Keratinocyte (primary cell): ENCODE results near the gene UGT1A10. TPM values are rescaled to one million over a fixed set of nuclear protein-coding genes. Genes with fewer than 3 reads are reported as not detected.
"Not testable (repeated sequence)": the region's sequence is repeated elsewhere in the genome, so short reads cannot be mapped to it uniquely, and the experiment has no call there.

ENCODE experiments used
- DNase-seq: peaks from one replicate; pipeline ENCODE4 v3.0.0-alpha.2; 2011; ENCODE audit warnings: low read depth, missing footprints, low spot score
- FAIRE-seq: peaks from 2 replicates; lab custom pipeline; 2011; peaks lifted over from hg19 to GRCh38; lab: Jason Lieb, UNC
- H2AFZ ChIP-seq: 2 replicates; pipeline ENCODE4 v1.6.0; 2012; ENCODE audit warnings: low read length, control low read depth, inconsistent platforms; ENCODE audit not compliant: control insufficient read depth
- H3K27ac ChIP-seq: 2 replicates; pipeline ENCODE4 v1.5.1; 2011; ENCODE audit warnings: low read length; ENCODE audit not compliant: control insufficient read depth, insufficient read depth
- H3K27me3 ChIP-seq: 3 replicates; pipeline ENCODE4 v1.6.0; 2011; ENCODE audit warnings: low read length; ENCODE audit not compliant: control insufficient read depth, insufficient read depth; ENCODE audit errors: extremely low read depth
- H3K36me3 ChIP-seq, 2 experiments: 2 replicates in 1 of 2; 3 replicates in 1 of 2; pipeline ENCODE4 v1.5.1; 2011; ENCODE audit warnings: low read length in 2 of 2, mild to moderate bottlenecking in 1 of 2; ENCODE audit not compliant: control insufficient read depth in 2 of 2, insufficient read depth in 2 of 2; ENCODE audit errors: extremely low read depth in 1 of 2
- H3K4me1 ChIP-seq: 3 replicates; pipeline ENCODE4 v1.5.1; 2011; ENCODE audit warnings: low read length; ENCODE audit not compliant: control insufficient read depth, insufficient read depth; ENCODE audit errors: extremely low read depth
- H3K4me2 ChIP-seq: 3 replicates; pipeline ENCODE4 v1.6.0; 2011; ENCODE audit warnings: low read depth, low read length; ENCODE audit not compliant: control insufficient read depth, insufficient read depth; ENCODE audit errors: extremely low read depth
- H3K4me3 ChIP-seq, 3 experiments: fragments of 200-600 bp in 1 of 3; sonication (generic) in 1 of 3; 2 replicates in 2 of 3; 3 replicates in 1 of 3; pipeline ENCODE4 v1.5.1; 2011 to 2016; ENCODE audit warnings: low read length in 3 of 3, mild to moderate bottlenecking in 3 of 3, control low read depth in 2 of 3, inconsistent platforms in 1 of 3, low read depth in 1 of 3, mixed read lengths in 1 of 3, mixed run types in 1 of 3, moderate library complexity in 1 of 3; ENCODE audit not compliant: control insufficient read depth in 2 of 3, insufficient read depth in 2 of 3; ENCODE audit errors: extremely low read depth in 1 of 3
- H3K79me2 ChIP-seq: 2 replicates; pipeline ENCODE4 v1.6.0; 2012; ENCODE audit warnings: low read length; ENCODE audit not compliant: control insufficient read depth, insufficient read depth
- H3K9ac ChIP-seq: 3 replicates; pipeline ENCODE4 v1.6.0; 2011; ENCODE audit warnings: low read length; ENCODE audit not compliant: control insufficient read depth, insufficient read depth; ENCODE audit errors: extremely low read depth
- H3K9me1 ChIP-seq: 3 replicates; pipeline ENCODE4 v1.6.0; 2011; ENCODE audit warnings: low read length; ENCODE audit not compliant: control insufficient read depth, insufficient read depth; ENCODE audit errors: extremely low read depth
- H3K9me3 ChIP-seq: 2 replicates; pipeline ENCODE4 v1.5.1; 2012; ENCODE audit warnings: low read depth, low read length; ENCODE audit not compliant: control insufficient read depth
- H4K20me1 ChIP-seq: 3 replicates; pipeline ENCODE4 v1.6.0; 2011; ENCODE audit warnings: low read length; ENCODE audit not compliant: control insufficient read depth, insufficient read depth; ENCODE audit errors: extremely low read depth
- CTCF ChIP-seq, 3 experiments: IDR thresholded peaks in 1 of 3; conservative IDR thresholded peaks in 1 of 3; optimal IDR thresholded peaks in 1 of 3; 2 replicates in 2 of 3; 3 replicates in 1 of 3; pipeline versions ENCODE3 to v1.5.1; 2011; ENCODE audit warnings: low read length in 3 of 3, mild to moderate bottlenecking in 3 of 3, moderate library complexity in 2 of 3, control low read depth in 1 of 3, inconsistent platforms in 1 of 3; ENCODE audit not compliant: insufficient read depth in 2 of 3; ENCODE audit errors: extremely low read depth in 1 of 3
- EZH2 ChIP-seq: IDR thresholded peaks from one replicate; pipeline ENCODE4 v1.6.1; 2012; ENCODE audit warnings: inconsistent platforms, mild to moderate bottlenecking, low read length, moderate library complexity
- dilution Hi-C: fragments of 300-500 bp; cut with MboI; formaldehyde crosslinking; loops from one replicate; pipeline ENCODE4 v1.7.0; 2020; ENCODE audit warnings: low sequenced_read_pairs; ENCODE audit not compliant: extremely low pct_ligation_motif_present
- polyA plus RNA-seq, 5 experiments: library from polyadenylated mRNA; depleted of rRNA in 3 of 5; stranded (reverse) in 3 of 5; stranded (forward) in 1 of 5; unstranded in 1 of 5; fragments of >200 nt; gene quantifications; 1 replicate in 1 of 5; 2 replicates in 3 of 5; 3 replicates in 1 of 5; pipeline versions ENCODE4 v1.2.1 to v1.2.3, GENCODE V29; 2011 to 2012; ENCODE audit warnings: missing spikeins in 2 of 5, low read depth in 1 of 5, low replicate concordance in 1 of 5

Gene UGT1A10
- polyA plus RNA-seq, 1 donor (not counting 4 experiments of a cell fraction or from before 2014, with no cell fraction given) = 2.0 TPM

- no peak for DNase-seq
- FAIRE-seq = no peak
- Histone ChIP-seq H3K4me2 (no peak overlapping the region), H3K9me1 (no peaks in the 10 kb centered on the region), H3K36me3 (no peaks in the 10 kb centered on the region), H3K79me2 (no peaks in the 10 kb centered on the region), H3K4me3 (no peak overlapping the region), H4K20me1 (no peaks in the 10 kb centered on the region), H3K27me3 (no peaks in the 10 kb centered on the region), H3K9ac (no peak overlapping the region), H3K4me1 (peaks cover 11% of the 10 kb centered on the region), H3K9me3 (no peaks in the 10 kb centered on the region), H3K27ac (no peak overlapping the region), H2AFZ (no peak overlapping the region)
- dilution Hi-C loops = no loop called here
- TF ChIP-seq EZH2 (no peak), CTCF (optimal IDR thresholded peaks at IDR 0.05 in 1 of 3, IDR thresholded peaks at IDR 0.05 in 1 of 3, conservative IDR thresholded peaks at IDR 0.05 in 1 of 3; ENCODE audit: extremely low read depth in 1 of 3, insufficient read depth in 2 of 3, low read length in 3 of 3) (no peak)
These were observed 18.3 kb downstream of the UGT1A10 start for GRCh38 chr2:233654501-233654900.

- Histone ChIP-seq H3K4me1 (peaks cover 11% of the 10 kb centered on the region), H3K4me2 (no peak overlapping the region), H3K9me3 (no peaks in the 10 kb centered on the region), H3K4me3 (no peak overlapping the region), H3K27me3 (no peaks in the 10 kb centered on the region), H3K36me3 (no peaks in the 10 kb centered on the region), H3K9me1 (no peaks in the 10 kb centered on the region), H3K27ac (no peak overlapping the region), H3K79me2 (no peaks in the 10 kb centered on the region), H2AFZ (no peak overlapping the region), H3K9ac (no peak overlapping the region), H4K20me1 (no peaks in the 10 kb centered on the region)
- no peak for FAIRE-seq
- dilution Hi-C loops = no loop called here
- no peak for DNase-seq
- TF ChIP-seq CTCF (optimal IDR thresholded peaks at IDR 0.05 in 1 of 3, IDR thresholded peaks at IDR 0.05 in 1 of 3, conservative IDR thresholded peaks at IDR 0.05 in 1 of 3; ENCODE audit: extremely low read depth in 1 of 3, insufficient read depth in 2 of 3, low read length in 3 of 3) (no peak), EZH2 (no peak)
These were observed 18.8 kb downstream of the UGT1A10 start for GRCh38 chr2:233655043-233655442.

GRCh38 chr2:233655943-233656342, 19.7 kb downstream of the UGT1A10 start:
- H2AFZ ChIP-seq, dilution Hi-C loops, H3K4me3 ChIP-seq, H3K36me3 ChIP-seq, H3K9me3 ChIP-seq, H3K9ac ChIP-seq, H3K27me3 ChIP-seq, H3K4me1 ChIP-seq, DNase-seq, FAIRE-seq, H3K4me2 ChIP-seq, H4K20me1 ChIP-seq, H3K27ac ChIP-seq, H3K79me2 ChIP-seq, H3K9me1 ChIP-seq: not testable (repeated sequence)
